Body of pancreas (tissue), 4 donors: Measurements from ENCODE around the gene DAPK1. TPM values are rescaled to one million over a fixed set of nuclear protein-coding genes. Genes with fewer than 3 reads are reported as not detected.

Experiments used
- ATAC-seq: fragments of 150-250 bp; one replicate; pipeline ENCODE4 v1.9.1; 2016
- DNase-seq, 4 donors: peaks; one replicate each; pipeline ENCODE4 v3.0.0-alpha.2; 2019
- H3K27ac ChIP-seq, 4 donors: fragments of 200-600 bp; sonication (generic); 1 replicate in 3 of 4; 2 replicates in 1 of 4; pipeline versions ENCODE4 v1.5.1 to v1.6.1; 2016 to 2019; ENCODE audit warnings: mild to moderate bottlenecking in 1 of 4, mixed read lengths in 1 of 4, moderate library complexity in 1 of 4
- H3K27me3 ChIP-seq, 2 donors: fragments of 200-600 bp; sonication (generic); one replicate each; pipeline ENCODE4 v1.6.0; 2016; ENCODE audit warnings: mild to moderate bottlenecking in 1 of 2
- H3K36me3 ChIP-seq, 2 donors: fragments of 200-600 bp; sonication (generic); replicated peaks in 1 of 2; 2 replicates each; pipeline ENCODE4 v1.5.1; 2016; ENCODE audit warnings: low read depth in 2 of 2; ENCODE audit not compliant: insufficient read depth in 1 of 2
- H3K4me1 ChIP-seq: fragments of 200-600 bp; sonication (generic); one replicate; pipeline ENCODE4 v1.6.0; 2016
- H3K4me3 ChIP-seq, 2 donors: fragments of 200-600 bp; sonication (generic); 1 replicate in 1 of 2; 2 replicates in 1 of 2; pipeline ENCODE4 v1.5.1; 2016 to 2019
- H3K9me3 ChIP-seq, 3 donors: fragments of 200-600 bp; sonication (generic); 1 replicate in 2 of 3; 2 replicates in 1 of 3; pipeline ENCODE4 v1.5.1; 2016
- POLR2A ChIP-seq, 3 donors: fragments of 450-650 bp; IDR thresholded peaks; one replicate each; pipeline ENCODE4 v1.6.1; 2016; ENCODE audit warnings: antibody characterized with exemption in 3 of 3, mild to moderate bottlenecking in 2 of 3
- WGBS, 2 donors: methylation state at CpG; one replicate each; pipeline ENCODE4 v1.1.5; 2017; 5-methylcytosine and 5-hydroxymethylcytosine counted together
- intact Hi-C: fragments of 100-400 bp; cut with DNase I; formaldehyde crosslinking; loops from one replicate; pipeline ENCODE4 v1.15.1; 2023
- total RNA-seq, 2 donors: library from RNA; depleted of rRNA; stranded (reverse); fragments of >200 nt; gene quantifications; one replicate each; pipeline ENCODE4 v1.1.0, GENCODE V29; 2016
- TF ChIP-seq, protein P1 (sequence below), 7 experiments: fragments of 450-650 bp in 4 of 7; fragments of 200-600 bp in 3 of 7; sonication (generic) in 3 of 7; IDR thresholded peaks; one replicate each; pipeline ENCODE4 v1.5.1; 2016 to 2019; ENCODE audit warnings: antibody characterized with exemption in 7 of 7

The DAPK1 gene
- total RNA-seq, 2 donors from 2014 or later, result 79.6 to 152 TPM

- no peaks in the 10 kb centered on the region for H3K9me3 ChIP-seq
- H3K27me3 ChIP-seq, result no peaks in the 10 kb centered on the region
- H3K27ac ChIP-seq, result peak overlapping the region; percentile 1 to 69 (median 29)
- DNase-seq (peak in 1 of 4 donors; percentile 20), ATAC-seq (no peak)
- TF ChIP-seq, protein P1, sequence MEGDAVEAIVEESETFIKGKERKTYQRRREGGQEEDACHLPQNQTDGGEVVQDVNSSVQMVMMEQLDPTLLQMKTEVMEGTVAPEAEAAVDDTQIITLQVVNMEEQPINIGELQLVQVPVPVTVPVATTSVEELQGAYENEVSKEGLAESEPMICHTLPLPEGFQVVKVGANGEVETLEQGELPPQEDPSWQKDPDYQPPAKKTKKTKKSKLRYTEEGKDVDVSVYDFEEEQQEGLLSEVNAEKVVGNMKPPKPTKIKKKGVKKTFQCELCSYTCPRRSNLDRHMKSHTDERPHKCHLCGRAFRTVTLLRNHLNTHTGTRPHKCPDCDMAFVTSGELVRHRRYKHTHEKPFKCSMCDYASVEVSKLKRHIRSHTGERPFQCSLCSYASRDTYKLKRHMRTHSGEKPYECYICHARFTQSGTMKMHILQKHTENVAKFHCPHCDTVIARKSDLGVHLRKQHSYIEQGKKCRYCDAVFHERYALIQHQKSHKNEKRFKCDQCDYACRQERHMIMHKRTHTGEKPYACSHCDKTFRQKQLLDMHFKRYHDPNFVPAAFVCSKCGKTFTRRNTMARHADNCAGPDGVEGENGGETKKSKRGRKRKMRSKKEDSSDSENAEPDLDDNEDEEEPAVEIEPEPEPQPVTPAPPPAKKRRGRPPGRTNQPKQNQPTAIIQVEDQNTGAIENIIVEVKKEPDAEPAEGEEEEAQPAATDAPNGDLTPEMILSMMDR (IDR thresholded peaks at IDR 0.05), result no peak
- no peak for TF ChIP-seq POLR2A (IDR thresholded peaks at IDR 0.05)
- WGBS, 2 donors, result 67 to 82% methylated on average over 7 of the region's 7 CpGs
- peaks cover 29% of the 10 kb centered on the region for H3K4me1 ChIP-seq
- no peaks in the 10 kb centered on the region for H3K36me3 ChIP-seq
- intact Hi-C loops, result no loop called here
- H3K4me3 ChIP-seq, result no peak overlapping the region
These were observed 116.7 kb downstream of the DAPK1 start for GRCh38 chr9:87614397-87614796.

DNA sequence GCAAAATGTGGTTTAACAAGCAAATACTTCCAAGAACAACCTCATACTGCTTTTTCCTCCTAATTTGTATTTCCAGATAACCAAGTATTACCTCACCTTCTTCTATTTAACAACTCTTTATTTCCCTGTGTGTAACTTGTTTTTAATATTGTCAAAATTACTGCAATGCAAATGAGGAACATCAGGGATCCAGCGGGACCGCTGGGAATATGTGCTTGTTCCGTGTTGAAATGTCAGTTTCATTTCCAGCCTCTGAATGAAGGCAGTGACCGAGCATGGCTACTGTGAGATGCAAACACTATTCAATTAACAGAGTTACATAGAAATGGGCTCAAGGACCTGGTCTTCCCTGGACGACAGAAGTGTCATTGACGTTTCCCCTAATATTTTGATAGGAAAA lies 117.5 kb downstream of the DAPK1 start:
- no peak for ATAC-seq
- H3K27ac ChIP-seq, result no peak overlapping the region
- no peaks in the 10 kb centered on the region for H3K9me3 ChIP-seq
- H3K27me3 ChIP-seq, result no peaks in the 10 kb centered on the region
- 92% methylated on average over 6 of the region's 6 CpGs for WGBS, 2 donors
- no peaks in the 10 kb centered on the region for H3K36me3 ChIP-seq
- no peak for DNase-seq
- H3K4me1 ChIP-seq, result peaks cover 29% of the 10 kb centered on the region
- no peak overlapping the region for H3K4me3 ChIP-seq
- intact Hi-C loops, result no loop called here
- TF ChIP-seq POLR2A (IDR thresholded peaks at IDR 0.05), result no peak
- TF ChIP-seq, protein P1 (IDR thresholded peaks at IDR 0.05), result no peak

DNA sequence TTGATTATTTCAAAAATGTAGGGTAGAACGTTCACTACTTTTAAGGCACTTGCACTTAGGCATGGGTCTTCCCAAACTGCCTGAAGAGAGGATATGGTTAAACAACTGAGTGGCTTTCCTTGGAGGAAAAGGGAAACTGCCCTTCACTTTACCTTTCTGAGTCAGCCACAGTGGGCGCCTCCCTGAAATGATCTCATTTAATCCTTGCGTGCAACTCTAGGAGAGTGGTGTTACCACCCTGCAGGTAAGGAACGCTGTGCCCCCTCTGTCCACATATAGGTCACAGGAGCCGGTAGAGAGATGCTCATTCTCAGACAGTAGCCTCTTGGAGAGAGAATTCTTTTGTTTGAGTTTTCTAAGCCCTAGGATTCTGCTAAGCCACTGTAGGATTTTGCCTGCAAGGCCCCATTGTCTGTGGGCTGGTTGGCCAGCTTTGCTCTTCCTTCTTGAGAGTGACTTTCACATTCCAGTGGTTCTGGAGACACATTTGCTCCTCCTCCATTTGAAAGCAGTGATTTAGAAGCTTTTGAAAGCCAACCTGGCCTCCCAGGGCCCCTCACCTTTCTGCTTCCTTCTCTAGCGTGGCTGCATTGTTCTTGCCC lies 118.0 kb downstream of the DAPK1 start:
- ATAC-seq (no peak), DNase-seq (no peak)
- TF ChIP-seq, protein P1 (IDR thresholded peaks at IDR 0.05), result no peak
- TF ChIP-seq POLR2A (IDR thresholded peaks at IDR 0.05), result no peak
- intact Hi-C loops, result no loop called here
- peaks cover 29% of the 10 kb centered on the region for H3K4me1 ChIP-seq
- no peaks in the 10 kb centered on the region for H3K36me3 ChIP-seq
- 91 to 92% methylated on average over 6 of the region's 6 CpGs for WGBS, 2 donors
- no peaks in the 10 kb centered on the region for H3K9me3 ChIP-seq
- H3K27me3 ChIP-seq, result no peaks in the 10 kb centered on the region
- H3K27ac ChIP-seq, result no peak overlapping the region
- H3K4me3 ChIP-seq, result no peak overlapping the region

DNA sequence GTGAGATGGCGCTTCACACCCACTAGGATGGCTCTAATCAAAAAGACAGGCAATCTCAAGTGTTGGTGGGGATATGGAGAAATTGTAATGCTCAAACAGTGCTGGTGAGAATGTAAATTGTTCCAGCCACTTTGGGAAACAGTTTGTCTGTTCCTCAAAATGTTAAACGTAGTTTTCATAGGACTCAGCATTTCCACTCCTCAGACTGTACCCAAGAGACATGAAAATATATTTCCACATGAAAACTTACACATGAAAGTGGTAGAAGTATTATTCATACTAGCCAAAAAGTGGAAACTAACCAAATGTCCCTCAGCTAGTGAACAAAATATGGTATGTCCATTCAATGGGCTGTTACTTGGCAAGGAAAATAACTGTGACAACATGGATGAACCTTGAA lies 120.6 kb downstream of the DAPK1 start:
- Histone ChIP-seq H3K27me3 (no peaks in the 10 kb centered on the region), H3K4me1 (peaks cover 15% of the 10 kb centered on the region), H3K36me3 (no peaks in the 10 kb centered on the region), H3K27ac (no peak overlapping the region), H3K9me3 (no peaks in the 10 kb centered on the region), H3K4me3 (no peak overlapping the region)
- no peak for DNase-seq
- intact Hi-C loops, result no loop called here
- no peak for ATAC-seq
- WGBS, 2 donors, result 85% methylated on average over 2 of the region's 2 CpGs
- TF ChIP-seq POLR2A (IDR thresholded peaks at IDR 0.05), result no peak
- TF ChIP-seq, protein P1 (IDR thresholded peaks at IDR 0.05), result no peak

DNA sequence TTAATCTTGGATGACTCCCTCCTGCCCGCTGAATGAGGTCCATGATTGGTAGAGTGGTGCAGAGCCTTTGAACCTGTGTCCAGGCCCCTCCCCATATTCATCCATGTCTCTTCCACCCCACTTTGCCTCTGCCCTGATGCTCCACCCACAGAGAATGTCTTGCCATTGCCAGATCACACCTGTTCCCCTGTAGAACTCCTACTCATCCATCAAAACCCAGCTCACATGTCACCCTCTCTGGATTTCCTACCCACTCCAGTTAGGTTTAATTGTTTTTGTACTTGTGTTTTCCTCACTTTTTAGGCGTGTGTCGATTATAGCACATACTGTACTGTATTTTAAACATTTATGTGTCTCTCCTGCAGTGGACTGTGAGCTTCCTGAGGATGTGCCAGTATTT lies 121.3 kb downstream of the DAPK1 start:
- H3K27me3 ChIP-seq, result no peaks in the 10 kb centered on the region
- no peaks in the 10 kb centered on the region for H3K9me3 ChIP-seq
- DNase-seq, result no peak
- intact Hi-C loops, result no loop called here
- WGBS, 2 donors, result 86 to 92% methylated on average over 3 of the region's 3 CpGs
- no peak overlapping the region for H3K4me3 ChIP-seq
- H3K27ac ChIP-seq, result no peak overlapping the region
- H3K36me3 ChIP-seq, result no peaks in the 10 kb centered on the region
- ATAC-seq, result no peak
- TF ChIP-seq, protein P1 (IDR thresholded peaks at IDR 0.05), result no peak
- TF ChIP-seq POLR2A (IDR thresholded peaks at IDR 0.05), result no peak
- H3K4me1 ChIP-seq, result peaks cover 8% of the 10 kb centered on the region
